PFSK-1 (cell line): Measurements from ENCODE around the gene CFAP206. TPM values are rescaled to one million over a fixed set of nuclear protein-coding genes. Genes with fewer than 3 reads are reported as not detected.

ENCODE experiments used
- FOXP2 ChIP-seq: optimal IDR thresholded peaks from 2 replicates; pipeline ENCODE3; 2011; ENCODE audit warnings: borderline replicate concordance, control low read depth, inconsistent platforms; ENCODE audit not compliant: insufficient read depth; ENCODE audit errors: extremely low read length, extremely low read depth
- POLR2AphosphoS5 ChIP-seq: IDR thresholded peaks from 2 replicates; pipeline ENCODE4 v1.6.1; 2012; ENCODE audit warnings: low read depth, mild to moderate bottlenecking, control low read depth, low read length, moderate library complexity
- SIN3A ChIP-seq: IDR thresholded peaks from 2 replicates; pipeline ENCODE4 v1.6.1; 2012; ENCODE audit warnings: mild to moderate bottlenecking, low read length, moderate library complexity, borderline replicate concordance; ENCODE audit not compliant: insufficient read depth
- TAF1 ChIP-seq: IDR thresholded peaks from 2 replicates; pipeline ENCODE4 v1.6.1; 2012; ENCODE audit warnings: low read length, control low read depth, borderline replicate concordance; ENCODE audit not compliant: insufficient read depth
- polyA plus RNA-seq: library from polyadenylated mRNA; unstranded; fragments of >200 nt; gene quantifications from one replicate; pipeline ENCODE4 v1.2.1, GENCODE V29; 2012; ENCODE audit warnings: low read depth, missing spikeins; ENCODE audit not compliant: insufficient read length
- TF ChIP-seq, protein P1 (sequence below), 2 experiments: IDR thresholded peaks; 2 replicates each; pipeline versions ENCODE4 v1.6.1 to v1.8.0; 2011 to 2012; ENCODE audit warnings: low read depth in 2 of 2, low read length in 2 of 2, control low read depth in 1 of 2, inconsistent platforms in 1 of 2, mild to moderate bottlenecking in 1 of 2, moderate library complexity in 1 of 2; ENCODE audit not compliant: insufficient read depth in 1 of 2

Gene CFAP206
- not detected for polyA plus RNA-seq

GRCh38 chr6:87407901-87408720, at the start of gene CFAP206:
Gene CFAP206 (plus strand): TSS chr6:87407972. CDS start chr6:87409840, 1,868 bp downstream.
- TF ChIP-seq FOXP2 (peak; percentile 21), POLR2AphosphoS5 (peak; percentile 27; the same call in 1 of the 2 replicates), SIN3A (no peak), TAF1 (no peak)
- TF ChIP-seq, protein P1, sequence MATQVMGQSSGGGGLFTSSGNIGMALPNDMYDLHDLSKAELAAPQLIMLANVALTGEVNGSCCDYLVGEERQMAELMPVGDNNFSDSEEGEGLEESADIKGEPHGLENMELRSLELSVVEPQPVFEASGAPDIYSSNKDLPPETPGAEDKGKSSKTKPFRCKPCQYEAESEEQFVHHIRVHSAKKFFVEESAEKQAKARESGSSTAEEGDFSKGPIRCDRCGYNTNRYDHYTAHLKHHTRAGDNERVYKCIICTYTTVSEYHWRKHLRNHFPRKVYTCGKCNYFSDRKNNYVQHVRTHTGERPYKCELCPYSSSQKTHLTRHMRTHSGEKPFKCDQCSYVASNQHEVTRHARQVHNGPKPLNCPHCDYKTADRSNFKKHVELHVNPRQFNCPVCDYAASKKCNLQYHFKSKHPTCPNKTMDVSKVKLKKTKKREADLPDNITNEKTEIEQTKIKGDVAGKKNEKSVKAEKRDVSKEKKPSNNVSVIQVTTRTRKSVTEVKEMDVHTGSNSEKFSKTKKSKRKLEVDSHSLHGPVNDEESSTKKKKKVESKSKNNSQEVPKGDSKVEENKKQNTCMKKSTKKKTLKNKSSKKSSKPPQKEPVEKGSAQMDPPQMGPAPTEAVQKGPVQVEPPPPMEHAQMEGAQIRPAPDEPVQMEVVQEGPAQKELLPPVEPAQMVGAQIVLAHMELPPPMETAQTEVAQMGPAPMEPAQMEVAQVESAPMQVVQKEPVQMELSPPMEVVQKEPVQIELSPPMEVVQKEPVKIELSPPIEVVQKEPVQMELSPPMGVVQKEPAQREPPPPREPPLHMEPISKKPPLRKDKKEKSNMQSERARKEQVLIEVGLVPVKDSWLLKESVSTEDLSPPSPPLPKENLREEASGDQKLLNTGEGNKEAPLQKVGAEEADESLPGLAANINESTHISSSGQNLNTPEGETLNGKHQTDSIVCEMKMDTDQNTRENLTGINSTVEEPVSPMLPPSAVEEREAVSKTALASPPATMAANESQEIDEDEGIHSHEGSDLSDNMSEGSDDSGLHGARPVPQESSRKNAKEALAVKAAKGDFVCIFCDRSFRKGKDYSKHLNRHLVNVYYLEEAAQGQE (IDR thresholded peaks at IDR 0.05; ENCODE audit: insufficient read depth in 1 of 2, low read depth in 2 of 2, low read length in 2 of 2): no peak

GRCh38 chr6:87364602-87365252, 43.0 kb upstream of the CFAP206 start:
- TF ChIP-seq FOXP2 (no peak), TAF1 (no peak), SIN3A (no peak), POLR2AphosphoS5 (no peak)
- TF ChIP-seq, protein P1 (IDR thresholded peaks at IDR 0.05; ENCODE audit: insufficient read depth in 1 of 2, low read depth in 2 of 2, low read length in 2 of 2): no peak

DNA sequence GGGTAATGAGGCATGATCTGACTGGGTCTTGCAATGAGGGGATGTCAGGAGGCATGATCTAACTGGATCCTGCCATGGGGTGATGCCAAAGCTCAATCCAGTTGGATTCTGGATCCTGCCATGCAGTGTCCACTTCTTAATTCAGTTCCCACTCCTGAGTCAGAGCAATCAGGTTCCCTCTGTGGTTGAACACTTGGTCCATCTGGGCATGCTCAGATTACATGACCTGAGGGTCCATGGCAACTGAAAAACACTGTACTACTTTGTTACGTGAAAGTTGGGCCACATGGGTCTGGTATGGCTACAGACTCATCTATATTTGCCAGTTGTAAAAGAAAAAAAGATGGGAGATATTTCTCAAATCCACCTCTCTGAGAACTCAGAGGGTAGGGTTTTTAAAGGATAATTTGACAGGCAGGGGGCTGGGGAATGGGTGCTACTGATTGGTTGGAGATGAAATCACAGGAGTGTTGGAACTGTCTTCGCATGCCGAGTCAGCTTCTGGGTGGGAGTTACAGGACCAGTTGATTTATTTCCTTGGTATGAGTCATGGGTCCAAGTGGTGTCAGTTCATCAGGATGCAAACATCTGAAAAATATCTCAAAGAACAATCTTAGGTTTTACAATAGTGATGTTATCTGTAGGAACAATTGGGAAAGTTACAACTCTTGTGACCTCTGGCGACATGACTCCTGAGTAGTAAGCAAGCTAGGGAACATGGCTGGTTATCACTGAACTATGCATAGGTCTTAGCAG, 41.5 kb upstream of the CFAP206 start:
- no peak for TF ChIP-seq POLR2AphosphoS5
- TF ChIP-seq, protein P1 (IDR thresholded peaks at IDR 0.05; ENCODE audit: insufficient read depth in 1 of 2, low read depth in 2 of 2, low read length in 2 of 2): no peak
- no peak for TF ChIP-seq TAF1
- TF ChIP-seq SIN3A: no peak
- no peak for TF ChIP-seq FOXP2

- no peak for TF ChIP-seq POLR2AphosphoS5
- TF ChIP-seq TAF1: no peak
- TF ChIP-seq, protein P1 (IDR thresholded peaks at IDR 0.05; ENCODE audit: insufficient read depth in 1 of 2, low read depth in 2 of 2, low read length in 2 of 2): no peak
- no peak for TF ChIP-seq FOXP2
- no peak for TF ChIP-seq SIN3A
These were observed 40.9 kb upstream of the CFAP206 start for GRCh38 chr6:87366899-87367298.
